AG04449 (cell line): ENCODE measurements around the gene ARL15.
A peak's percentile ranks its signal among the peaks of the same experiment; 100 is the strongest.
"Not testable (repeated sequence)": the region's sequence is repeated elsewhere in the genome, so short reads cannot be mapped to it uniquely, and the experiment has no call there.

Experiments used
- CTCF ChIA-PET: fragments of 350-600 bp; formaldehyde crosslinking; extraction: SDS; loops from one replicate; lab custom pipeline; 2021; ENCODE audit warnings: antibody characterized with exemption; lab: Yijun Ruan, JAX
- POLR2A ChIA-PET: fragments of 400-600, 350-600 bp; formaldehyde crosslinking; extraction: SDS; loops from one replicate; lab custom pipeline; 2020; ENCODE audit warnings: antibody characterized with exemption, inconsistent platforms; lab: Yijun Ruan, JAX
- DNase-seq: peaks from one replicate; pipeline ENCODE4 v3.0.0-alpha.2; 2010; ENCODE audit warnings: low read depth, low spot score
- H3K4me3 ChIP-seq: 2 replicates; pipeline ENCODE4 v1.5.1; 2011; ENCODE audit warnings: low read depth, mild to moderate bottlenecking, control low read depth, low read length
- TF ChIP-seq, protein P1 (sequence below): IDR thresholded peaks from one replicate; pipeline ENCODE4 v1.5.1; 2011; ENCODE audit warnings: mild to moderate bottlenecking, moderate library complexity, low read length, control low read depth, inconsistent platforms; ENCODE audit not compliant: insufficient read depth; ENCODE audit errors: missing control alignments

ARL15 gene

DNA sequence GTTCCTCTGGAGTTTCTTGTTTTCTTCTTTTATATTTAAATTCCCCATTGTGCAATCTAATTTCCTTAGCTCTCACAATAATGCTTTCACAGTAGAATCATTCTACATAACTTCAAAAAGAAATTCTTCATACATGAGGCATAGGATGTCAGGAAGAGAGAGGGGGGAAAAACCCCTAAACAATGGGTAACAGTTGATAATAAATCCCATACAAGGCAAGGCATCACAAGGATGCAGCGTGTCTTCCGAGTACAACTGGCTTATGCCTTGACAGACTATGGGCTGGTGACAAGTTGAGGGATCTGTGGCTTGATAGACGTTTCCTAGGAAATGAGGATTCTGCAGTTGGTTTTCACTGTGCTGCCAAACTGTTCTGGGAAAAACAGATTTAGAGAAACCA, 247.4 kb downstream of the ARL15 start:
- ChIA-PET POLR2A (interaction anchor here (0.6 to 1.1 kb wide), 2 partner anchors 29 to 37 kb away, joined by 3 to 4 read pairs; no protein-coding TSS in a partner anchor), CTCF (interaction anchor here (1.3 to 2.0 kb wide), 2 partner anchors 12 to 24 kb away, joined by 3 to 9 read pairs; no protein-coding TSS in a partner anchor)
- DNase-seq, result peak; percentile 67
- TF ChIP-seq, protein P1, sequence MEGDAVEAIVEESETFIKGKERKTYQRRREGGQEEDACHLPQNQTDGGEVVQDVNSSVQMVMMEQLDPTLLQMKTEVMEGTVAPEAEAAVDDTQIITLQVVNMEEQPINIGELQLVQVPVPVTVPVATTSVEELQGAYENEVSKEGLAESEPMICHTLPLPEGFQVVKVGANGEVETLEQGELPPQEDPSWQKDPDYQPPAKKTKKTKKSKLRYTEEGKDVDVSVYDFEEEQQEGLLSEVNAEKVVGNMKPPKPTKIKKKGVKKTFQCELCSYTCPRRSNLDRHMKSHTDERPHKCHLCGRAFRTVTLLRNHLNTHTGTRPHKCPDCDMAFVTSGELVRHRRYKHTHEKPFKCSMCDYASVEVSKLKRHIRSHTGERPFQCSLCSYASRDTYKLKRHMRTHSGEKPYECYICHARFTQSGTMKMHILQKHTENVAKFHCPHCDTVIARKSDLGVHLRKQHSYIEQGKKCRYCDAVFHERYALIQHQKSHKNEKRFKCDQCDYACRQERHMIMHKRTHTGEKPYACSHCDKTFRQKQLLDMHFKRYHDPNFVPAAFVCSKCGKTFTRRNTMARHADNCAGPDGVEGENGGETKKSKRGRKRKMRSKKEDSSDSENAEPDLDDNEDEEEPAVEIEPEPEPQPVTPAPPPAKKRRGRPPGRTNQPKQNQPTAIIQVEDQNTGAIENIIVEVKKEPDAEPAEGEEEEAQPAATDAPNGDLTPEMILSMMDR, result no peak
- H3K4me3 ChIP-seq, result no peak overlapping the region

DNA sequence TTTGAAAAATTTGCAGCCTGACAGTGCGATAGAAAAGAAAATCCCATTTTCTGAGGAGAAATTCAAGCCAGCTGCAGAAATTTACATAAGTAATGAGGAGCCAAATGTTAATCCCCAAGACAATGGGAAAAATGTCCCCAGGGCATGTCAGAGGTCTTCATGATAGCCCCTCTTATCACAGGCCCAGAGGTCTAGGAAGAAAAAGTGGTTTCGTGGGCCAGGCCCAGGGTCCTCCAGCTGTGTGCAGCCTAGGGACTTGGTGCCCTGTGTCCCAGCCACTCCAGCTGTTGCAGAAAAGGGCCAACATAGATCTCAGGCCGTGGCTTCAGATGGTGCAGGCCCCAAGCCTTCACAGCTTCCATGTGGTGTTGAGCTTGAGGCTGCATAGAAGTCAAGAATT, 249.5 kb downstream of the ARL15 start:
- POLR2A ChIA-PET, H3K4me3 ChIP-seq, DNase-seq: not testable (repeated sequence)
- CTCF ChIA-PET, result interaction anchor here (2.0 kb wide), 1 partner anchor 10 kb away, joined by 9 read pairs; no protein-coding TSS in a partner anchor

DNA sequence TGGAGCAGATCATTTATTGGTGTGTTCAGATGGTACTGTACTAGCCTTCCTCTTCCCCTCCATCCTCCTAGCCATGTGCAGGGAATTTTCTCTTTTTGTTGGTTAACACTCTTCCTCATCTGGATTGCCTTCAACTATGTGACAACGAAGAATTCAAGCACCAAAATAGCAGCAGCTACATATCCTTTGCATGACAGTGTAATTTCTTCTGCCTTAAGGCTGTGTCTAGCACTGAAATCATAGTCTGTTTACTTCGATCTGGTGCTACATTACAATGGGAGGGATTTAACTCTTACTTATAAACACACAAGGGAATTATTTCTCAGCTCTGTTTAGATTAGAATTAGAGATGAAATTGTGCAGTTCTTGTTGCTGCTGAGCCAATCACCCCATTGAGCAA, 260.4 kb downstream of the ARL15 start:
- POLR2A ChIA-PET, result no interaction called here
- CTCF ChIA-PET, result interaction anchor here (1.7 kb wide), 1 partner anchor 12 kb away, joined by 9 read pairs; no protein-coding TSS in a partner anchor
- TF ChIP-seq, protein P1, result no peak
- DNase-seq, result peak; percentile 17
- no peak overlapping the region for H3K4me3 ChIP-seq

DNA sequence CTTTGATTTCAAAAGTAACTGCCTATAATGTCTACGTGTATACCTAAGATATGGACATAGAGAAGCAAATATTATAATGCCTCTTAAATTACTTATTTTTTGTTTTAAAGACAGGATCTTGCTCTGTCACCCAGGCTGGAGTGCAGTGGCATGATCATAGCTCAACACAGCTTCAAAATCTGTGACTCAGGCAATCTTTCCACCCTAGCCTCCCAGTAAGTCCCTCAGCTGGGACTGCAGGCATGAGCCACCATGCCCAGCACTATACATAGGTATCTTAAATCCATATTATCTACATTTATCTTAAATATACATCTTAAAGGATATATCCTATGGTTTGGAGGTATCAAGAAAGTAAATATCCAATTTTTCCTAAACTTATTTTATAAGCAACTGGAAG, 261.2 kb downstream of the ARL15 start:
- no peak overlapping the region for H3K4me3 ChIP-seq
- ChIA-PET CTCF (no interaction called here), POLR2A (no interaction called here)
- DNase-seq, result no peak
- TF ChIP-seq, protein P1, result no peak

DNA sequence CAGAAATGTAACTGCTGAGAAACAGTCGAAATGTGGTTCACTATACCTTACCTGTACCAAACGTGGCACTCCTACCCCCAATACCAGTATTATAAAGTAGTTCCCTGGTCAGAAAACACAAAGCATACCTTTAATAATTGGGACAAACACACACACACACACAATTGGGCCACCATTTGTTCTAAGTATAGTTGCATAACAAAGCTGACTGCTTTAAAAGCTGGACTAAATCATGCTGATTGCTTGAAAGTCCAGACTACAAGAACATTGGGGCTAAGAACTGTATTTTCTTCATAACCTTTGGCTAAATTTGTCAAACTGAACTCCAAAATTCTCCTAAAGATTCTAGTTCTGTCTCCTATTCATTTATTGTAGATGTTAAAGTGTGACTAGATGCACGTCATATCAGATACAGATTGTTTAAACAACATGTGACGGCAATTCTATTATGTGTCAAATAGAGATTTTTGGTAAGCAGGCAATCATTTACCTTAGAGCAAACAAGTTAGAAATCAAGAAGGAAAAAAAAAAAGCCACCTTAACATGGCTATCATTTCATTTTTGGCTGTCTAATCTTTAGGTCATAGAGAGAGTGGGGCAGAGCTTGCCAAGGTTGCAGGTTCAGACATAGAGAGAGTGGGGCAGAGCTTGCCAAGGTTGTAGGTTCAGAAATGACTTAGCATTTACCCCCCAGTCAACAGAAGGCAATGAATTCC, 265.1 kb downstream of the ARL15 start:
- POLR2A ChIA-PET, result no interaction called here
- DNase-seq, result no peak
- CTCF ChIA-PET, result interaction anchor here (0.9 kb wide), 1 partner anchor 11 kb away, joined by 3 read pairs; no protein-coding TSS in a partner anchor
- TF ChIP-seq, protein P1, result no peak
- H3K4me3 ChIP-seq, result no peak overlapping the region

DNA sequence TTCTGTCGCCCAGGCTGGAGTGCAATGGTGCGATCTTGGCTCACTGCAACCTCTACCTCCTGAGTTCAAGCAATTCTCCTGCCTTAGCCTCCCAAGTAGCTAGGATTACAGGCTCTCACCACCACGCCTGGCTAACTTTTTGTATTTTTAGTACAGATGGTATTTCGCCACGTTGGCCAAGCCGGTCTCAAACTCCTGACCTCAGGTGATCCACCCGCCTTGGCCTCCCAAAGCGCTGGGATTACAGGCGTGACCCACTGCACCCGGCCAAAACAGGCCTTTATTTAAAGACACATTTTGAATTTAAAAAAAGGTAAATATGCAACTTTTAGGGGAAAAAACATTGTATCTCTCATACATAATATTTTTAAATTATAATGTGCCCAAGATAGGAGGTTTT, 266.1 kb downstream of the ARL15 start:
- DNase-seq, H3K4me3 ChIP-seq, POLR2A ChIA-PET, CTCF ChIA-PET: not testable (repeated sequence)

DNA sequence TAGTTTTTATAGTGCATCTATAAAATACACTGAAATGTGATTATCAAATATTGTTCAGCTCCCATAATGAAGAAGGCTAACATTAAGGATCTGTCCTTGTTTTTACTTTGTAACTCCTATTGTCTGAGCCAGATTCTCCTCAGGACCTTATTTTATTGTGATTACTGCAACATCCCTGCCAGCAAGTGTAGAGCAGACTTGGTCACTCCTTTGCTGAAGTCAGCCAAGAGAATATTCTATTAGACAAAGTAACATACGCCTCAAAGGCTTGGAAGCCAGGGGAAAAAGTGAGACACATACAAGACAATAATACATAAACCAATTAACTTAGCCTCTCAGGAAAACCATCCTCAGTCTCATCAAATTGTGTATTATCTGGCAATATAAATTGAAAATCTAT, 269.6 kb downstream of the ARL15 start:
- ChIA-PET POLR2A (no interaction called here), CTCF (no interaction called here)
- no peak for DNase-seq
- TF ChIP-seq, protein P1, result no peak
- no peak overlapping the region for H3K4me3 ChIP-seq
